OCI-LY3 (cell line): ENCODE data around the gene AQP5.

Experiments used
- CTCF ChIP-seq: fragments of 200-600, 300-600 bp; sonication (generic); IDR thresholded peaks from 2 replicates; pipeline ENCODE4 v1.5.1; 2014; ENCODE audit warnings: antibody characterized with exemption, low read length, low read depth
- EZH2phosphoT487 ChIP-seq: fragments of 200-600 bp; shearing (Covaris generic); IDR thresholded peaks from 2 replicates; pipeline ENCODE4 v1.6.1; 2018; ENCODE audit warnings: antibody characterized with exemption, mixed run types, low read depth

- TF ChIP-seq CTCF = no peak
- TF ChIP-seq EZH2phosphoT487 = no peak
These were observed 18.1 kb upstream of the AQP5 start for GRCh38 chr12:49943625-49943960.
